Neutrophil (primary cell): Measurements from ENCODE around the gene ST8SIA2.

Experiments used
- H3K27ac ChIP-seq: fragments of 200-600 bp; sonication (generic); 2 replicates; pipeline ENCODE4 v1.5.1; 2016; ENCODE audit warnings: mild to moderate bottlenecking, moderate library complexity
- H3K27me3 ChIP-seq: fragments of 200-600 bp; sonication (generic); 2 replicates; pipeline ENCODE4 v1.6.0; 2016; ENCODE audit warnings: mild to moderate bottlenecking
- H3K36me3 ChIP-seq: fragments of 200-600 bp; sonication (generic); 2 replicates; pipeline ENCODE4 v1.5.1; 2017
- H3K4me1 ChIP-seq, 2 experiments: fragments of 200-600 bp in 1 of 2; sonication (generic) in 1 of 2; 1 replicate in 1 of 2; 2 replicates in 1 of 2; pipeline versions ENCODE4 v1.5.1 to v1.6.1; 2013 to 2016; ENCODE audit warnings: low read depth in 1 of 2, low read length in 1 of 2, mild to moderate bottlenecking in 1 of 2, moderate library complexity in 1 of 2; ENCODE audit not compliant: control insufficient read depth in 1 of 2, insufficient read depth in 1 of 2
- H3K4me3 ChIP-seq, 2 experiments: fragments of 200-600 bp in 1 of 2; sonication (generic) in 1 of 2; 1 replicate in 1 of 2; 2 replicates in 1 of 2; pipeline ENCODE4 v1.5.1; 2013 to 2016; ENCODE audit warnings: low read depth in 1 of 2, low read length in 1 of 2, mild to moderate bottlenecking in 1 of 2, moderate library complexity in 1 of 2
- H3K9me3 ChIP-seq: fragments of 200-600 bp; sonication (generic); 2 replicates; pipeline ENCODE4 v1.5.1; 2016
- TF ChIP-seq, protein P1 (sequence below): fragments of 200-600 bp; sonication (generic); IDR thresholded peaks from 2 replicates; pipeline ENCODE4 v1.5.1; 2016; ENCODE audit warnings: antibody characterized with exemption

Gene ST8SIA2

DNA sequence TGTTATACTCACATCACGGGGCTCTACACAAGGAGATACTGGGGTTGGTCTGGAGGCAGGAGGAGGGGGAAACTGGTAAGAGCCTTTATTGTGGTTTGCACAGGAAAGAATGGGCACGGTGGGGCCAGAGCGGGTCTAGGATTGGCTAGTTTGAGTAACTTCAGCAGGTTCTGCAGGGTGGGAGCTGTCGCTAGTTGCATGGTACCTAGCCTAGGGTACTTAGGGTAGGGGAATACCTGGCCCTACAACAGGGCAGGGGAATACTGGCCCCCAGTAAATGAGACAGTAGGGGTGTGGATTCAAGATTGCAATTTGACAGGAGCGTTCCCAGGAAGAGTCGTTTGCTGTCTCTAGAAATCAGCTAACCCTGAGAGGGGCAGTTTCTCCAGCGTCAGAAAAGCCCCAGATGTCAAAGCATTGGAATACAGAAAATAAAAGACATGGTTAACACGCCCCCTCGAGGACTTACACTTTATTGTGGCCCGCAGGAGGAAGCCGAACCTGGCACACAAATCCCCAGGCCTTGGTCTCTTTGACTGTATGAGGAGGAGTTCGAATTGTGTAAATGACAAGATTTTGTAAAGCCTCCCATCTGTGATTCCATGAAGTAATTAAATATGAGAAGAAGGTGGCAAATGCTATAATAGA, 32.0 kb downstream of the ST8SIA2 start:
- no peak overlapping the region for H3K4me3 ChIP-seq
- no peak overlapping the region for H3K27ac ChIP-seq
- H3K36me3 ChIP-seq = no peaks in the 10 kb centered on the region
- TF ChIP-seq, protein P1, sequence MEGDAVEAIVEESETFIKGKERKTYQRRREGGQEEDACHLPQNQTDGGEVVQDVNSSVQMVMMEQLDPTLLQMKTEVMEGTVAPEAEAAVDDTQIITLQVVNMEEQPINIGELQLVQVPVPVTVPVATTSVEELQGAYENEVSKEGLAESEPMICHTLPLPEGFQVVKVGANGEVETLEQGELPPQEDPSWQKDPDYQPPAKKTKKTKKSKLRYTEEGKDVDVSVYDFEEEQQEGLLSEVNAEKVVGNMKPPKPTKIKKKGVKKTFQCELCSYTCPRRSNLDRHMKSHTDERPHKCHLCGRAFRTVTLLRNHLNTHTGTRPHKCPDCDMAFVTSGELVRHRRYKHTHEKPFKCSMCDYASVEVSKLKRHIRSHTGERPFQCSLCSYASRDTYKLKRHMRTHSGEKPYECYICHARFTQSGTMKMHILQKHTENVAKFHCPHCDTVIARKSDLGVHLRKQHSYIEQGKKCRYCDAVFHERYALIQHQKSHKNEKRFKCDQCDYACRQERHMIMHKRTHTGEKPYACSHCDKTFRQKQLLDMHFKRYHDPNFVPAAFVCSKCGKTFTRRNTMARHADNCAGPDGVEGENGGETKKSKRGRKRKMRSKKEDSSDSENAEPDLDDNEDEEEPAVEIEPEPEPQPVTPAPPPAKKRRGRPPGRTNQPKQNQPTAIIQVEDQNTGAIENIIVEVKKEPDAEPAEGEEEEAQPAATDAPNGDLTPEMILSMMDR = no peak
- no peaks in the 10 kb centered on the region for H3K4me1 ChIP-seq
- no peaks in the 10 kb centered on the region for H3K9me3 ChIP-seq
- H3K27me3 ChIP-seq = peaks cover 20% of the 10 kb centered on the region

DNA sequence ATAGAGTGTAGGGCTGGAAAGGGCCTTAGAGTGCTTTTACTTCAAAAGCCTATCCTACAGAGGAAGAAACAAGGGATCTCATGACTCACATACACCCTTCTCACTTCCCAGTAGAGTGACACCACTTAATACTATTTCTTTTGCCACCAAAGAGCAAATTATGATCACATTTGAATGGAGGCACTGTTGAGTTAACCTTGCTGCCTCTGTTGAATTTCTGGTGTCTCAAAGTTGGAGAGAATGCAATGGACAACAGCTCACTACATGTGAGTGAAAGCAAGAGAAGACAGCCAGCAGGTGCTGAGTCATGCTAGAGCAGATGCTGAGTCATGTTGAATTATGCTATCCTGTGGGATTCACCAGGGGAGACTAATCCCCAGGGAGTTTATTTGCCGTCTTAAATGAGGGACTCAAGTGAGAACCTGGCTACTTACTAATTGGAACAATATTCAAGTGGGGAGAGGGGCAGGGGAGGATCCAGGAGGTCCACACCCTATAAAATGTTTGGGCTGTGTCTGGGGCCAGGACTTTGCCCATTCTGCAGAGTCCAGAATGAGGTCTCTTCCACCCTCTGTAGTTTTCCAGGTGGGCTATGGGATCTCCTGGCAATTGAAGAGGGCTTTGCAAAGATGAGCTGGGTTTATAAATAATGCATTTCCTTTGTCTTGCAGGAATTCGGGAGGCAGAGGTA, 35.8 kb downstream of the ST8SIA2 start:
- Histone ChIP-seq H3K9me3 (no peaks in the 10 kb centered on the region), H3K36me3 (no peaks in the 10 kb centered on the region), H3K4me3 (no peak overlapping the region), H3K27ac (no peak overlapping the region), H3K4me1 (no peaks in the 10 kb centered on the region), H3K27me3 (peaks cover 22% of the 10 kb centered on the region)
- TF ChIP-seq, protein P1 = no peak

DNA sequence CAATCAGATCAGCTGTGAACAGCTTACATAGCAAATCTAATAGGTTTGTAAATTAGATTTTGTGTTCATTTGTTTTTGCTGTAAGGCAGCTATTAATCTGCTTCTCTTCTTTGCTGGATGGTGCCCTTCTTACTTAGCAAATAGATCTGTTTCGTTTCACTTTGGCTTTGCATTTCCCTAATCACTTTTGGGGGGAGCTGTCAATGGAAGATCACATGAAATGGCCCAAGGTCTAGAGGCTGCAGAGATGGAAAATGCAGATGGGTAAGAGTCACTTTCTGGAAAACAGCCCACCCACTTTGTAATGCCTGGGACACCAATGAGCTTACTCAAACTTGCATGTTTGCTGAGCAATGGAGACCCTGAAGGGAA, 36.4 kb downstream of the ST8SIA2 start:
- H3K36me3 ChIP-seq = no peaks in the 10 kb centered on the region
- H3K27ac ChIP-seq = no peak overlapping the region
- no peaks in the 10 kb centered on the region for H3K9me3 ChIP-seq
- H3K4me3 ChIP-seq = no peak overlapping the region
- peaks cover 24% of the 10 kb centered on the region for H3K27me3 ChIP-seq
- H3K4me1 ChIP-seq = no peaks in the 10 kb centered on the region
- TF ChIP-seq, protein P1 = no peak

DNA sequence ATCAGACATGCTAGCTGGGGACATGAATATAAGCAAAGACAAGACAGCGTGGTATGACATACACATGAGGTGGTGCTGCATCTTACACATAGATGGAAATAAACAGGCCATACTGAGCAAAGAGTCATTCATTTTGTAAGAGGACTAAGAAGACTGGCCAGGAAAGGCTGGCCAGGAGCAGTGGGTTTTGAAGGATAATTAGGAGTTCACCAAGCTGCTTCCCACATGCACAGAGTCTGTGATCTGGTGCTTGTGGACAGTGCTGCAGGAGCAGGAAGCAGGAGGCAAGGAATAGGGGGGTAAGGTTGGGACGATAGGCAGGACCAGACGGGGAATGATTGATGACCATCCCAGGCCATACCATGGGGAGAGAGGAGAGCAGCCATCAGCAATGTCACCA, 41.5 kb downstream of the ST8SIA2 start:
- TF ChIP-seq, protein P1 = no peak
- Histone ChIP-seq H3K27me3 (peaks cover 8% of the 10 kb centered on the region), H3K9me3 (no peaks in the 10 kb centered on the region), H3K4me1 (no peaks in the 10 kb centered on the region), H3K27ac (no peak overlapping the region), H3K36me3 (no peaks in the 10 kb centered on the region), H3K4me3 (no peak overlapping the region)

DNA sequence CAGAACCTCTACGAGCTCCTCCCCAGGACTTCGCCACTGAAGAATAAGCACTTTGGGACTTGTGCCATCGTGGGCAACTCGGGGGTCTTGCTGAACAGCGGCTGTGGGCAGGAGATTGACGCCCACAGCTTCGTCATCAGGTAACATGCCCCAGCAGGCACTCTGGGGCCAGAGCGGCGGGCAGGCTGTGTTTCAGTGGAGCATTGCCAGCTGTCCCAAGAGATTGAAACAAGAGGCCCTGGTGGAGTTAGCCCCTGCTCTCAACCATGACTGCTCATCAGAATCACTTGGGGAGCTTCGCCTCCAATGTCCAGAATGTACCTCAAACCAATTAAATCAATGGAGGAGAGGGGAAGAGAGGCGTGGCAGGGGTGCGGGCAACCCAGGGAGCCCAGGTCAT, 44.8 kb downstream of the ST8SIA2 start:
- TF ChIP-seq, protein P1 = no peak
- H3K4me1 ChIP-seq = no peaks in the 10 kb centered on the region
- H3K36me3 ChIP-seq = no peaks in the 10 kb centered on the region
- H3K4me3 ChIP-seq = no peak overlapping the region
- H3K27me3 ChIP-seq = peaks cover 8% of the 10 kb centered on the region
- no peak overlapping the region for H3K27ac ChIP-seq
- no peaks in the 10 kb centered on the region for H3K9me3 ChIP-seq
